Mucosa of stomach (tissue), 1 donor: ENCODE measurements around the gene GPC2.

Source experiments
- H3K27me3 ChIP-seq: one replicate; pipeline ENCODE4 v1.7.0; 2013; ENCODE audit warnings: mild to moderate bottlenecking, low read length; ENCODE audit not compliant: control insufficient read depth, insufficient read depth
- H3K36me3 ChIP-seq: one replicate; pipeline ENCODE4 v1.7.0; 2013; ENCODE audit warnings: low read length; ENCODE audit not compliant: control insufficient read depth, insufficient read depth
- H3K4me1 ChIP-seq: one replicate; pipeline ENCODE4 v1.7.0; 2013; ENCODE audit warnings: mild to moderate bottlenecking, low read length; ENCODE audit not compliant: control insufficient read depth, insufficient read depth
- H3K4me3 ChIP-seq: one replicate; pipeline ENCODE4 v1.7.0; 2013; ENCODE audit warnings: low read length
- H3K9ac ChIP-seq: one replicate; pipeline ENCODE4 v1.7.0; 2013; ENCODE audit warnings: mild to moderate bottlenecking, low read length, moderate library complexity
- H3K9me3 ChIP-seq: one replicate; pipeline ENCODE4 v1.7.0; 2013; ENCODE audit warnings: mild to moderate bottlenecking, low read length, moderate library complexity; ENCODE audit not compliant: control insufficient read depth
- donor health status: Pancreatic carcinoma.

GPC2 gene

DNA sequence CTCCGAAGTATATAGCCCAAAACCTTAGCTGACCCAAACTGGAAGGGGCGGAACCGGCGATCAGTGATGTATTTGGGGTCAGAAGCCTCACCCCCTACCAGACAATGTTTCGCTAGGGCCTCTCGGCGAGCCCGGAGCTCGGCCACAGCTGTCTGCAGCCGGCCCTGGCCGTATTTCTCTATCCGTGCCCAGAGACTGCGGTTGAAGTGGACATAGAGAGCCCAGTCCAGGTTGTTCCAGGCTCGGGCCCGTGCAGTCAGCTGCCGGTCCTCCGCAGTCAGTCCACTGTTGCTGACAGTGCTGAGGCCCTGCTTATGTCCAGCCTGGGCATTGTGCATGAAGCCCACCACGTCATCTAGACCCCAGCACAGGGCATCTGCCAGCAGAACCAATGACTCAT is 17.1 kb downstream of the GPC2 start:
- H3K4me3 ChIP-seq = no peak overlapping the region
- peaks cover 5% of the 10 kb centered on the region for H3K36me3 ChIP-seq
- H3K27me3 ChIP-seq = no peaks in the 10 kb centered on the region
- no peaks in the 10 kb centered on the region for H3K9me3 ChIP-seq
- H3K4me1 ChIP-seq = peaks cover 38% of the 10 kb centered on the region
- H3K9ac ChIP-seq = no peak overlapping the region

GRCh38 chr7:100159099-100159623 is 18.0 kb downstream of the GPC2 start:
- Histone ChIP-seq H3K4me1 (peaks cover 46% of the 10 kb centered on the region), H3K27me3 (no peaks in the 10 kb centered on the region), H3K36me3 (peaks cover 5% of the 10 kb centered on the region), H3K9me3 (no peaks in the 10 kb centered on the region), H3K9ac (peak overlapping the region; percentile 86), H3K4me3 (peak overlapping the region; percentile 56)

- H3K9ac ChIP-seq = peak within 1 kb of the TSS; percentile 86
- peaks cover 51% of the 10 kb centered on the region for H3K4me1 ChIP-seq
- H3K27me3 ChIP-seq = no peaks in the 10 kb centered on the region
- peaks cover 5% of the 10 kb centered on the region for H3K36me3 ChIP-seq
- peak within 1 kb of the TSS; percentile 56 for H3K4me3 ChIP-seq
- no peaks in the 10 kb centered on the region for H3K9me3 ChIP-seq
These were observed 18.7 kb downstream of the GPC2 start, which contains the start of gene TRAPPC14 for GRCh38 chr7:100158229-100159098. TRAPPC14 (minus strand) TSS chr7:100158723; CDS start chr7:100158499, 224 bp downstream.

GRCh38 chr7:100157334-100158228 is 19.6 kb downstream of the GPC2 start:
- no peaks in the 10 kb centered on the region for H3K27me3 ChIP-seq
- peaks cover 5% of the 10 kb centered on the region for H3K36me3 ChIP-seq
- H3K9ac ChIP-seq = peak overlapping the region; percentile 86
- H3K9me3 ChIP-seq = no peaks in the 10 kb centered on the region
- H3K4me3 ChIP-seq = peak overlapping the region; percentile 56
- H3K4me1 ChIP-seq = peaks cover 50% of the 10 kb centered on the region

DNA sequence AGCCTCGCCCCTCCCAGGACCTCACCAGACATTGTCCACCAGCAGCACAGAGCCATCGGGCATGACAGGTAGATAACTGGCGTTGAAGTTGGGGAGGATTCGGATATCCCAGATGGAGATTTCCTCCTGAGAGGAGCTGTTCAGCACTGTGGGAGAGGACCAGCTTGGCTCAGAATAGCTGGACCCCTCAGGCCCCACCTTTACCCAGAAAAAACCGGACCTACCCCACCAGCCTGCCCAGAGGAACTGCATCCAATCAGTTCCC is 20.2 kb downstream of the GPC2 start:
- peak overlapping the region; percentile 86 for H3K9ac ChIP-seq
- no peak overlapping the region for H3K4me3 ChIP-seq
- H3K4me1 ChIP-seq = peaks cover 50% of the 10 kb centered on the region
- H3K9me3 ChIP-seq = no peaks in the 10 kb centered on the region
- H3K36me3 ChIP-seq = peaks cover 5% of the 10 kb centered on the region
- H3K27me3 ChIP-seq = no peaks in the 10 kb centered on the region

- Histone ChIP-seq H3K27me3 (no peaks in the 10 kb centered on the region), H3K9me3 (no peaks in the 10 kb centered on the region), H3K9ac (no peak overlapping the region), H3K4me3 (no peak overlapping the region), H3K4me1 (peaks cover 50% of the 10 kb centered on the region), H3K36me3 (peaks cover 5% of the 10 kb centered on the region)
These were observed 20.7 kb downstream of the GPC2 start for GRCh38 chr7:100156331-100157068.

GRCh38 chr7:100155553-100156317 is 21.4 kb downstream of the GPC2 start:
- Histone ChIP-seq H3K9ac (no peak overlapping the region), H3K9me3 (no peaks in the 10 kb centered on the region), H3K27me3 (no peaks in the 10 kb centered on the region), H3K36me3 (peaks cover 5% of the 10 kb centered on the region), H3K4me3 (no peak overlapping the region), H3K4me1 (peaks cover 50% of the 10 kb centered on the region)

DNA sequence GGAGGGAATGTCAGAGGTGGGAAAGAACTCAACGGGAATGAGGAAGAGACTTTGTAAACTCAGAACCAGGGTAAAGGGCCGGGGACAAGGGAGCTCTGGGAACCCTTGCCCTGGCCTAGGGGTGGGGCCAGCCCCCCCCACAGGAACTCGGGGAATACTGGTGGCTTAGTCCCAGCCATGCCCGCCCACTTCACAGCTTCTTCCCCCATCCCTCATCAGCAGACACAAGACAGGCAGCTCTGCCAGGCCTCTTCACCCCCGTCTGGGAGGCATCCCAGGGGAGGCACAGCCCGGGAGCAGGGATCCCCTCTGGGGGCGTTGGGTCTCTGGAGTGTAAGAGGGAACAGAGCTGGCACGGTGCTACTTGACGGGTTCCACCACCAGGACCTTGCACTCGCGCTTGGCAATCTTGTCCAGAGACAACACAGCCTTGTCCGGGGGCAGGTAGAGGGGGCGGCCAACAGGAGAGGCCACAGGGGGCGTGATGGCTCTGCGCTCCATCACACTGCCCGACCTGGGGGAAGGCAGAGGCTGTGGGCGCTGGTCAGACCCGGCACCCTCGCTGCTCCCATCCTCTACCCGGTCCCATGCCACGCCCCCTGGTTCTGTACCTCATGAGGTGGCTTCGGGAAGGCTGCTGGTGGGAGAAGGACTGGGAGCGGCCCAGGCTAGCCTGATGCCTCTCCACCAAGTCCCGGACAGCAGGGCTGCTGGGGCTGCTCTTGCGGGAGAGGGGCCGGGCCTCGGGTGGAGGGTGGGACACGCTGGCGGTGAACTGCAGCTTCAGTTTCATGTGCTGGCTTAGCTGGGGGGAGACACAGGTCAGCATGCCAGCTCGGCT is 22.3 kb downstream of the GPC2 start:
- H3K36me3 ChIP-seq = peaks cover 5% of the 10 kb centered on the region
- H3K9me3 ChIP-seq = no peaks in the 10 kb centered on the region
- no peak overlapping the region for H3K4me3 ChIP-seq
- H3K4me1 ChIP-seq = peaks cover 51% of the 10 kb centered on the region
- no peaks in the 10 kb centered on the region for H3K27me3 ChIP-seq
- no peak overlapping the region for H3K9ac ChIP-seq

DNA sequence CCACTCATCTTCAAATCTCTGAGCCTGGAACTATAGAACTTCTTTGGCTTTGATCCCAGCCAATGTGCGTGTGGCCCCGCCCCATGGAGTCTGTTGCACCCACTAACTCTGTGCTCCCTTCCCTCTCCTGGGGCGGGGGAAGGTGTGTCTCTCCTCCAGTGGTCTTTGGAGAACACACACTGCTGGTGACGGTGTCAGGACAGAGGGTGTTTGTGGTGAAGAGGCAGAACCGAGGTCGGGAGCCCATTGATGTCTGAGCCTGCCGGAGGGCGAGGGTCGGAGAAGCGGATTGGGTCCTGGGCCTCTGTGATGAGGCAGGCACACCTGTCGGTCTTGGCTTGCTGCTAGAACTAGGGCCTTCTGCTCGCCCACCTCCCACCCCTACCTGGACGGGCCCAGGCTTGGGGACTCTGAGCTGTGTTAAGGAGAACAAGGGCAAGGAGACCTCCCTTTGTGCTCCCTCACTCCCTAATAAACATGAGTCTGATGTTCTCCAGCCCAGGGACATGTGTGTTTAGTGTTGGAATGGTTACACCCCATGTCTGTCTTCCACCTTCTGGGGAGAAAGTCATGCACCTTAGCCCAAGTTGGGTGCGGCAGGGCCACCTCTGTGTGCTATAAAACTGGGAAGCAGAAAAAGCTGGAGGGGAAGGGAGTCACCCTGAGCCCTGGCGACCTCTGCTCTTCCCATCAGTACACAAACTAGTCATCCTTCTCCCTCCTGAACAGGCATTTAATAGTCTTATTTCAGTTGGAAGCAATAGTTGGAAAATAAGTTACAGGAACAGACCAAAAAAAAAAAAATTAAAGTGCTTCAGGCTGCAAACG is 23.3 kb downstream of the GPC2 start:
- Histone ChIP-seq H3K36me3 (peaks cover 5% of the 10 kb centered on the region), H3K4me3 (no peak overlapping the region), H3K9me3 (no peaks in the 10 kb centered on the region), H3K9ac (no peak overlapping the region), H3K27me3 (no peaks in the 10 kb centered on the region), H3K4me1 (peaks cover 55% of the 10 kb centered on the region)
